Stimulated activated CD4-positive, alpha-beta T cell treated with anti-CD3 and anti-CD28 coated beads, Interleukin-12 subunit alpha, Interleukin-12 subunit beta, amount 100 ng/mL, for 4 hours (primary cell): Measurements from ENCODE around the gene CNTNAP5.

ENCODE experiments used
- DNase-seq: peaks from one replicate; pipeline ENCODE4 v3.0.0-alpha.2; 2020

CNTNAP5 gene

GRCh38 chr2:124647663-124648062 lies 622.6 kb downstream of the CNTNAP5 start:
- no peak for DNase-seq

GRCh38 chr2:124649001-124649400 lies 623.9 kb downstream of the CNTNAP5 start:
- no peak for DNase-seq

- no peak for DNase-seq
Measured at GRCh38 chr2:124652099-124652498, 627.0 kb downstream of the CNTNAP5 start.

GRCh38 chr2:124658373-124658772 lies 633.3 kb downstream of the CNTNAP5 start:
- DNase-seq, result no peak

GRCh38 chr2:124661558-124661957 lies 636.5 kb downstream of the CNTNAP5 start:
- DNase-seq, result no peak

- no peak for DNase-seq
Measured at GRCh38 chr2:124662946-124663644, 638.0 kb downstream of the CNTNAP5 start.

- DNase-seq, result no peak
Measured at GRCh38 chr2:124663645-124663997, 638.5 kb downstream of the CNTNAP5 start.

- DNase-seq, result no peak
Measured at GRCh38 chr2:124664363-124664762, 639.3 kb downstream of the CNTNAP5 start.

- DNase-seq, result no peak
Measured at GRCh38 chr2:124666976-124667375, 641.9 kb downstream of the CNTNAP5 start.

- no peak for DNase-seq
Measured at GRCh38 chr2:124668161-124668560, 643.1 kb downstream of the CNTNAP5 start.

- DNase-seq, result no peak
Measured at GRCh38 chr2:124670187-124670586, 645.1 kb downstream of the CNTNAP5 start.

- no peak for DNase-seq
Measured at GRCh38 chr2:124678043-124678442, 653.0 kb downstream of the CNTNAP5 start.

- DNase-seq, result no peak
Measured at GRCh38 chr2:124683536-124684428, 658.7 kb downstream of the CNTNAP5 start.

GRCh38 chr2:124689348-124689747 lies 664.3 kb downstream of the CNTNAP5 start:
- no peak for DNase-seq

- no peak for DNase-seq
Measured at GRCh38 chr2:124692216-124692615, 667.1 kb downstream of the CNTNAP5 start.

GRCh38 chr2:124692707-124693106 lies 667.6 kb downstream of the CNTNAP5 start:
- DNase-seq, result no peak

- DNase-seq, result no peak
Measured at GRCh38 chr2:124693156-124693555, 668.1 kb downstream of the CNTNAP5 start.

- DNase-seq, result no peak
Measured at GRCh38 chr2:124698979-124699565, 674.0 kb downstream of the CNTNAP5 start.

- no peak for DNase-seq
Measured at GRCh38 chr2:124702777-124703176, 677.7 kb downstream of the CNTNAP5 start.

GRCh38 chr2:124704071-124704925 lies 679.2 kb downstream of the CNTNAP5 start:
- DNase-seq, result no peak

- no peak for DNase-seq
Measured at GRCh38 chr2:124708661-124709060, 683.6 kb downstream of the CNTNAP5 start.

- no peak for DNase-seq
Measured at GRCh38 chr2:124713969-124714368, 688.9 kb downstream of the CNTNAP5 start.

GRCh38 chr2:124725187-124725586 lies 700.1 kb downstream of the CNTNAP5 start:
- no peak for DNase-seq
